ENCODE results near the gene EXOC6B. TPM values are rescaled to one million over a fixed set of nuclear protein-coding genes. Genes with fewer than 3 reads are reported as not detected.
A peak's percentile ranks its signal among the peaks of the same experiment; 100 is the strongest.

Gene EXOC6B
- total RNA-seq, 1 experiment from 2014 or later: 40.1 TPM

- WGBS (ENCODE audit: extremely low coverage, insufficient read length, low lambda C conversion rate): no CpG with 5 or more reads among the region's 1 CpG
- Histone ChIP-seq H3K27ac (ENCODE audit: insufficient read length, low read depth, low read length) (no peak overlapping the region), H2BK15ac (ENCODE audit: low read depth, low read length) (no peak overlapping the region), H3K79me1 (ENCODE audit: insufficient read depth, low read depth, low read length, poor library complexity, severe bottlenecking) (no peaks in the 10 kb centered on the region), H3T11ph (ENCODE audit: low read length) (no peak overlapping the region), H3K4me1 (ENCODE audit: insufficient read depth, low read length) (no peaks in the 10 kb centered on the region), H4K5ac (ENCODE audit: insufficient read length, low read depth, low read length) (no peak overlapping the region), H4K91ac (ENCODE audit: insufficient read length, low read depth, low read length) (no peak overlapping the region), H3K9ac (ENCODE audit: extremely low read depth, insufficient read length, low read length) (no peak overlapping the region), H2BK12ac (ENCODE audit: insufficient read length, low read depth, low read length) (no peak overlapping the region), H2BK120ac (ENCODE audit: low read depth, low read length, poor library complexity, severe bottlenecking) (no peak overlapping the region), H3K9me3 (ENCODE audit: control insufficient read depth, low read depth, low read length) (no peaks in the 10 kb centered on the region), H2BK5ac (ENCODE audit: insufficient read length, low read length) (no peak overlapping the region), H2BK20ac (ENCODE audit: low read depth, low read length, poor library complexity, severe bottlenecking) (no peak overlapping the region), H3K23me2 (ENCODE audit: insufficient read length, low read depth, low read length, poor library complexity, severe bottlenecking) (no peaks in the 10 kb centered on the region), H3K18ac (ENCODE audit: insufficient read length, low read depth, low read length) (no peak overlapping the region), H3K27me3 (ENCODE audit: insufficient read depth, low read length) (no peaks in the 10 kb centered on the region), H2AK5ac (ENCODE audit: insufficient read length, low read length) (no peak overlapping the region), H3K56ac (ENCODE audit: insufficient read length, low read depth, low read length) (no peak overlapping the region), H3K14ac (ENCODE audit: insufficient read depth, low read length) (no peak overlapping the region), H4K8ac (replicated peaks; ENCODE audit: insufficient read length, low read depth, low read length) (no peak overlapping the region), H3K4ac (ENCODE audit: low read depth, low read length) (no peak overlapping the region), H2AFZ (ENCODE audit: low read length) (no peak overlapping the region), H3K79me2 (ENCODE audit: insufficient read depth, low read length) (no peaks in the 10 kb centered on the region), H4K20me1 (ENCODE audit: control insufficient read depth, insufficient read depth, insufficient read length) (no peaks in the 10 kb centered on the region), H3K4me2 (ENCODE audit: insufficient read depth, insufficient read length, low read length) (no peak overlapping the region), H3K23ac (ENCODE audit: insufficient read length, low read depth, low read length) (no peak overlapping the region)
- Mint-ChIP-seq H3K27ac (peak overlapping the region in 1 of 3 experiments; percentile 87; a peak in 1 of 7 replicates), H3K9me3 (no peaks in the 10 kb centered on the region), H3K27me3 (ENCODE audit: low read depth) (no peaks in the 10 kb centered on the region), H3K36me3 (ENCODE audit: insufficient read depth in 1 of 3, low read depth in 3 of 3) (0 out of 7 replicates have a peak, but pooled peaks cover 0 to 1% (median 0%) of the 10 kb centered on the region in 3 experiments), H3K4me1 (no peaks in the 10 kb centered on the region), H3K4me3 (no peak overlapping the region)
- no peak for TF ChIP-seq CTCF (conservative IDR thresholded peaks at IDR 0.05)
- DNase-seq: no peak
Observed at GRCh38 chr2:72545790-72546189, 280.0 kb downstream of the EXOC6B start.
